HCT116 (cell line): ENCODE measurements around the gene CXXC5. TPM values are rescaled to one million over a fixed set of nuclear protein-coding genes. Genes with fewer than 3 reads are reported as not detected.

ENCODE experiments used
- ATAC-seq: fragments of 200-7000 bp; cut with Tn5 transposase; 2 replicates; pipeline ENCODE4 v1.9.1; 2020; ENCODE audit warnings: mild to moderate bottlenecking, moderate library complexity
- BruUV-seq: library from RNA; stranded (reverse); fragments of 400-500 nt; replicated peaks from 2 replicates; lab custom pipeline; 2021; lab: Mats Ljungman, UMichigan
- CTCF ChIA-PET: fragments of 300-600 bp; sonication (Branson Sonifier 250); formaldehyde crosslinking; loops from one replicate; lab custom pipeline; 2021; ENCODE audit warnings: antibody characterized with exemption; lab: Charles Lee
- POLR2A ChIA-PET: fragments of 300-600, 350-600 bp; sonication (Branson Sonifier 250); formaldehyde crosslinking; loops from one replicate; lab custom pipeline; 2021; ENCODE audit warnings: antibody characterized with exemption; lab: Charles Lee
- RAD21 ChIA-PET, 2 experiments: fragments of 300-600 bp; sonication (Branson Sonifier 250); formaldehyde crosslinking; loops; one replicate each; lab custom pipeline; 2023; ENCODE audit warnings: low total read pairs in 2 of 2; ENCODE audit not compliant: uncharacterized antibody in 2 of 2, unreplicated experiment in 2 of 2, low non-redundant PET in 1 of 2; lab: Charles Lee
- DNase-seq: peaks from one replicate; pipeline ENCODE4 v3.0.0-alpha.2; 2010; ENCODE audit warnings: low read depth, low spot score
- H2AFZ ChIP-seq: fragments of 200-600 bp; shearing (Covaris generic), sonication (generic); 2 replicates; pipeline ENCODE4 v1.6.1; 2017; ENCODE audit warnings: low read depth, mixed run types, mixed read lengths, antibody characterized with exemption, low read length; ENCODE audit not compliant: poor library complexity, severe bottlenecking
- H3K27ac ChIP-seq: 2 replicates; pipeline ENCODE4 v1.5.1; 2012; ENCODE audit warnings: low read depth, low read length
- H3K27me3 ChIP-seq: fragments of 200-600 bp; sonication (generic); 2 replicates; pipeline ENCODE4 v1.6.1; 2016; ENCODE audit warnings: mixed run types, low read length, mixed read lengths; ENCODE audit not compliant: insufficient read depth
- H3K36me3 ChIP-seq, 2 experiments: fragments of 200-500 bp in 1 of 2; fragments of 200-600 bp in 1 of 2; sonication (Bioruptor generic) in 1 of 2; sonication (generic) in 1 of 2; 2 replicates each; pipeline versions ENCODE4 v1.5.1 to v1.6.1; 2014 to 2016; ENCODE audit warnings: low read length in 2 of 2, inconsistent platforms in 1 of 2, mixed read lengths in 1 of 2, mixed run types in 1 of 2; ENCODE audit not compliant: insufficient read depth in 2 of 2, control insufficient read depth in 1 of 2
- H3K4me1 ChIP-seq, 2 experiments: fragments of 200-600 bp in 1 of 2; sonication (generic) in 1 of 2; 2 replicates each; pipeline versions ENCODE4 v1.5.1 to v1.6.1; 2012 to 2017; ENCODE audit warnings: low read length in 2 of 2, inconsistent platforms in 1 of 2, mild to moderate bottlenecking in 1 of 2, mixed read lengths in 1 of 2, mixed run types in 1 of 2, moderate library complexity in 1 of 2; ENCODE audit not compliant: insufficient read depth in 2 of 2, control insufficient read depth in 1 of 2
- H3K4me2 ChIP-seq: fragments of 200-600 bp; sonication (generic); 2 replicates; pipeline ENCODE4 v1.6.1; 2017; ENCODE audit warnings: mixed run types, low read length, mixed read lengths
- H3K4me3 ChIP-seq, 2 experiments: fragments of 200-600 bp in 1 of 2; sonication (generic) in 1 of 2; replicated peaks in 1 of 2; 2 replicates each; pipeline ENCODE4 v1.5.1; 2011 to 2016; ENCODE audit warnings: low read length in 2 of 2, control low read depth in 1 of 2, low read depth in 1 of 2, mild to moderate bottlenecking in 1 of 2, mixed read lengths in 1 of 2, mixed run types in 1 of 2
- H3K79me2 ChIP-seq: fragments of 200-600 bp; sonication (generic); 2 replicates; pipeline ENCODE4 v1.6.1; 2017; ENCODE audit warnings: mild to moderate bottlenecking, mixed run types, low read length, moderate library complexity, mixed read lengths; ENCODE audit not compliant: insufficient read depth
- H3K9ac ChIP-seq: fragments of 200-600 bp; sonication (generic); 2 replicates; pipeline ENCODE4 v1.6.1; 2016; ENCODE audit warnings: low read length, mixed read lengths
- H3K9me2 ChIP-seq: fragments of 200-600 bp; sonication (generic), shearing (Covaris generic); 2 replicates; pipeline ENCODE4 v1.6.1; 2017; ENCODE audit warnings: mixed run types, mild to moderate bottlenecking, moderate library complexity; ENCODE audit not compliant: insufficient read depth
- H3K9me3 ChIP-seq, 2 experiments: fragments of 200-500 bp in 1 of 2; fragments of 200-600 bp in 1 of 2; sonication (Bioruptor generic) in 1 of 2; sonication (generic) in 1 of 2; 2 replicates each; pipeline ENCODE4 v1.6.1; 2014 to 2017; ENCODE audit warnings: low read length in 2 of 2, mixed read lengths in 2 of 2, inconsistent platforms in 1 of 2, low read depth in 1 of 2, mild to moderate bottlenecking in 1 of 2, mixed run types in 1 of 2, moderate library complexity in 1 of 2; ENCODE audit not compliant: control insufficient read depth in 1 of 2, insufficient read depth in 1 of 2
- H4K20me1 ChIP-seq: fragments of 200-600 bp; sonication (generic), shearing (Covaris generic); 2 replicates; pipeline ENCODE4 v1.6.1; 2017; ENCODE audit warnings: mixed run types, mild to moderate bottlenecking, moderate library complexity; ENCODE audit not compliant: insufficient read depth
- CEBPB ChIP-seq: IDR thresholded peaks from 2 replicates; pipeline ENCODE4 v1.6.1; 2012; ENCODE audit warnings: low read depth
- EGR1 ChIP-seq: IDR thresholded peaks from 2 replicates; pipeline ENCODE4 v1.6.1; 2012; ENCODE audit warnings: low read depth
- EZH2phosphoT487 ChIP-seq: fragments of 200-600 bp; IDR thresholded peaks from 2 replicates; pipeline ENCODE4 v1.6.1; 2018; ENCODE audit warnings: antibody characterized with exemption, borderline replicate concordance
- JUND ChIP-seq: IDR thresholded peaks from 2 replicates; pipeline ENCODE4 v1.6.1; 2012
- POLR2A ChIP-seq: IDR thresholded peaks from 2 replicates; pipeline ENCODE4 v1.7.0; 2011; ENCODE audit warnings: borderline replicate concordance; ENCODE audit not compliant: insufficient read depth, insufficient read length; ENCODE audit errors: extremely low read depth
- RAD21 ChIP-seq: IDR thresholded peaks from 2 replicates; pipeline ENCODE4 v1.6.1; 2012; ENCODE audit warnings: low read depth, mild to moderate bottlenecking
- SIN3A ChIP-seq: IDR thresholded peaks from 2 replicates; pipeline ENCODE4 v1.6.1; 2012; ENCODE audit warnings: low read depth
- YY1 ChIP-seq: IDR thresholded peaks from 2 replicates; pipeline ENCODE4 v1.6.1; 2011; ENCODE audit warnings: low read length, low read depth, moderate library complexity, mild to moderate bottlenecking; ENCODE audit not compliant: insufficient replicate concordance; ENCODE audit errors: extremely low read depth
- ZNF274 ChIP-seq: fragments of 200-500 bp; sonication (Bioruptor generic); IDR thresholded peaks from 2 replicates; pipeline ENCODE4 v1.6.1; 2014; ENCODE audit warnings: mild to moderate bottlenecking, low read depth, low read length, inconsistent platforms
- intact Hi-C: fragments of 100-400 bp; cut with micrococcal nuclease; formaldehyde crosslinking; loops from 2 replicates; pipeline ENCODE4 v1.10.0; 2022
- total RNA-seq: library from RNA; stranded (reverse); gene quantifications from one replicate; pipeline ENCODE4 v1.2.1, GENCODE V29; 2021; ENCODE audit not compliant: unreplicated experiment
- TF ChIP-seq, protein P1 (sequence below), 3 experiments: fragments of 200-600 bp in 1 of 3; sonication (generic) in 1 of 3; IDR thresholded peaks in 2 of 3; conservative IDR thresholded peaks in 1 of 3; 2 replicates each; pipeline ENCODE4 v1.5.1; 2012 to 2017; ENCODE audit warnings: low read depth in 2 of 3, low read length in 2 of 3, antibody characterized with exemption in 1 of 3, borderline replicate concordance in 1 of 3, control low read depth in 1 of 3, mild to moderate bottlenecking in 1 of 3, mixed read lengths in 1 of 3, mixed run types in 1 of 3, moderate library complexity in 1 of 3; ENCODE audit not compliant: insufficient read depth in 1 of 3
- TF ChIP-seq, protein P2 (sequence below): IDR thresholded peaks from 2 replicates; pipeline ENCODE4 v1.6.1; 2011; ENCODE audit warnings: mild to moderate bottlenecking, low read length, moderate library complexity; ENCODE audit not compliant: insufficient replicate concordance; ENCODE audit errors: extremely low read depth
- TF ChIP-seq, protein P3 (sequence below): IDR thresholded peaks from 2 replicates; pipeline ENCODE4 v1.6.1; 2012
- TF ChIP-seq, protein P4 (sequence below): IDR thresholded peaks from 2 replicates; pipeline ENCODE4 v1.6.1; 2012; ENCODE audit warnings: low read depth

Gene CXXC5
- total RNA-seq, 1 experiment from 2014 or later = 43.1 TPM

DNA sequence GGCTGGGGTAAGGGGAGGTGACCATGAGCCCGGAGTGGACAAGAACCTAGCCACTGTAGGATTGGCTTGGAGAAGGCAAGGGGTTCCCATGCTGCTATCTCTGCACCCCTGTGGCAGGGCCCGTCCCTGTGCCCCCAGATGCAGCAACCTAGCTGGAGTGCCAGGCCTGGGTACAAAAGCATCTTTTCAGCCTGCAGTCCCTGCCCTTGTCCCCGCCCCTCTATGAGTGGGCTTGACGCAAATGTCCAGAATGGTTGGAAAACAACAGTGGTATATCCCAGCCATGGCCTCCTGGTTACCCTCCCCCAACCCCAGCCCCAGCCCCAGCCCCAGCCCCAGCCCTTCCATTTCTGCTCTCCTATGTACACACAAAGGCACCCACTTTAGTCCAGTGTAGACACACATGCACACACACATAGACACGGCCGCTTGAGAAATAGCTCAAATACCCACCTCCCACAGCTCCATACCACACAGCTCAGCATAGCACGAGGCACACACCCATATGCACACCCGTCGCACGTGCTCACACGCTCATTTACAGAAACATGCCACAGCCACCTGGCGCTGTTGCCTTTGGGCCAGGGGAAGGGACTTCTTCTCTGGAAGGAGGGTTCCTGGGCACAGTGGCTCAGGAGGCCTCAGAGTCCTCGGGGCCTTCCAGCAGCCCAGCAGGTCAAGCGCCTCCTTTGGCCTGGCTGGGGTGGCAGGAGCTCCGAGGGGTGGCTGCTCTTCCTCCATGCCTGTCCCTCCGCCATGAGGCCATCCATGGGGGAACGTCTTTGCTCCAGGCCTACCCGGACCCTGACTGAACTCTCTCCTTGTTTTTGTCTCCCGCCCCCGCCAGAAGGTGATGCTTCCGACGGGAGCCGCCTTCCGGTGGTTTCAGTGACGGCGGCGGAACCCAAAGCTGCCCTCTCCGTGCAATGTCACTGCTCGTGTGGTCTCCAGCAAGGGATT is 34.1 kb downstream of the CXXC5 start:
- RAD21 ChIA-PET = no interaction called here
- intact Hi-C loops = no loop called here
- Histone ChIP-seq H3K4me1 (peaks cover 30 to 45% of the 10 kb centered on the region in 2 experiments), H2AFZ (no peak overlapping the region), H3K27ac (no peak overlapping the region), H3K4me2 (no peak overlapping the region), H3K79me2 (peaks cover 7% of the 10 kb centered on the region), H3K4me3 (no peak overlapping the region), H3K36me3 (peaks cover 0 to 6% of the 10 kb centered on the region in 2 experiments; a peak in 2 of 4 replicates), H3K9me3 (no peaks in the 10 kb centered on the region), H4K20me1 (no peaks in the 10 kb centered on the region), H3K9ac (no peak overlapping the region), H3K9me2 (no peaks in the 10 kb centered on the region), H3K27me3 (no peaks in the 10 kb centered on the region)
- DNase-seq (no peak), ATAC-seq (no peak)
- TF ChIP-seq YY1 (no peak), CEBPB (no peak), POLR2A (no peak), RAD21 (no peak), EZH2phosphoT487 (no peak), JUND (no peak), EGR1 (no peak), SIN3A (no peak), ZNF274 (no peak)
- TF ChIP-seq, protein P1, sequence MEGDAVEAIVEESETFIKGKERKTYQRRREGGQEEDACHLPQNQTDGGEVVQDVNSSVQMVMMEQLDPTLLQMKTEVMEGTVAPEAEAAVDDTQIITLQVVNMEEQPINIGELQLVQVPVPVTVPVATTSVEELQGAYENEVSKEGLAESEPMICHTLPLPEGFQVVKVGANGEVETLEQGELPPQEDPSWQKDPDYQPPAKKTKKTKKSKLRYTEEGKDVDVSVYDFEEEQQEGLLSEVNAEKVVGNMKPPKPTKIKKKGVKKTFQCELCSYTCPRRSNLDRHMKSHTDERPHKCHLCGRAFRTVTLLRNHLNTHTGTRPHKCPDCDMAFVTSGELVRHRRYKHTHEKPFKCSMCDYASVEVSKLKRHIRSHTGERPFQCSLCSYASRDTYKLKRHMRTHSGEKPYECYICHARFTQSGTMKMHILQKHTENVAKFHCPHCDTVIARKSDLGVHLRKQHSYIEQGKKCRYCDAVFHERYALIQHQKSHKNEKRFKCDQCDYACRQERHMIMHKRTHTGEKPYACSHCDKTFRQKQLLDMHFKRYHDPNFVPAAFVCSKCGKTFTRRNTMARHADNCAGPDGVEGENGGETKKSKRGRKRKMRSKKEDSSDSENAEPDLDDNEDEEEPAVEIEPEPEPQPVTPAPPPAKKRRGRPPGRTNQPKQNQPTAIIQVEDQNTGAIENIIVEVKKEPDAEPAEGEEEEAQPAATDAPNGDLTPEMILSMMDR (IDR thresholded peaks at IDR 0.05 in 2 of 3, conservative IDR thresholded peaks at IDR 0.05 in 1 of 3; ENCODE audit: borderline replicate concordance in 1 of 3, insufficient read depth in 1 of 3, low read depth in 2 of 3, low read length in 2 of 3) = no peak
- TF ChIP-seq, protein P2, sequence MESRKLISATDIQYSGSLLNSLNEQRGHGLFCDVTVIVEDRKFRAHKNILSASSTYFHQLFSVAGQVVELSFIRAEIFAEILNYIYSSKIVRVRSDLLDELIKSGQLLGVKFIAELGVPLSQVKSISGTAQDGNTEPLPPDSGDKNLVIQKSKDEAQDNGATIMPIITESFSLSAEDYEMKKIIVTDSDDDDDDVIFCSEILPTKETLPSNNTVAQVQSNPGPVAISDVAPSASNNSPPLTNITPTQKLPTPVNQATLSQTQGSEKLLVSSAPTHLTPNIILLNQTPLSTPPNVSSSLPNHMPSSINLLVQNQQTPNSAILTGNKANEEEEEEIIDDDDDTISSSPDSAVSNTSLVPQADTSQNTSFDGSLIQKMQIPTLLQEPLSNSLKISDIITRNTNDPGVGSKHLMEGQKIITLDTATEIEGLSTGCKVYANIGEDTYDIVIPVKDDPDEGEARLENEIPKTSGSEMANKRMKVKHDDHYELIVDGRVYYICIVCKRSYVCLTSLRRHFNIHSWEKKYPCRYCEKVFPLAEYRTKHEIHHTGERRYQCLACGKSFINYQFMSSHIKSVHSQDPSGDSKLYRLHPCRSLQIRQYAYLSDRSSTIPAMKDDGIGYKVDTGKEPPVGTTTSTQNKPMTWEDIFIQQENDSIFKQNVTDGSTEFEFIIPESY = no peak
- TF ChIP-seq, protein P3, sequence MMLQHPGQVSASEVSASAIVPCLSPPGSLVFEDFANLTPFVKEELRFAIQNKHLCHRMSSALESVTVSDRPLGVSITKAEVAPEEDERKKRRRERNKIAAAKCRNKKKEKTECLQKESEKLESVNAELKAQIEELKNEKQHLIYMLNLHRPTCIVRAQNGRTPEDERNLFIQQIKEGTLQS = no peak
- TF ChIP-seq, protein P4, sequence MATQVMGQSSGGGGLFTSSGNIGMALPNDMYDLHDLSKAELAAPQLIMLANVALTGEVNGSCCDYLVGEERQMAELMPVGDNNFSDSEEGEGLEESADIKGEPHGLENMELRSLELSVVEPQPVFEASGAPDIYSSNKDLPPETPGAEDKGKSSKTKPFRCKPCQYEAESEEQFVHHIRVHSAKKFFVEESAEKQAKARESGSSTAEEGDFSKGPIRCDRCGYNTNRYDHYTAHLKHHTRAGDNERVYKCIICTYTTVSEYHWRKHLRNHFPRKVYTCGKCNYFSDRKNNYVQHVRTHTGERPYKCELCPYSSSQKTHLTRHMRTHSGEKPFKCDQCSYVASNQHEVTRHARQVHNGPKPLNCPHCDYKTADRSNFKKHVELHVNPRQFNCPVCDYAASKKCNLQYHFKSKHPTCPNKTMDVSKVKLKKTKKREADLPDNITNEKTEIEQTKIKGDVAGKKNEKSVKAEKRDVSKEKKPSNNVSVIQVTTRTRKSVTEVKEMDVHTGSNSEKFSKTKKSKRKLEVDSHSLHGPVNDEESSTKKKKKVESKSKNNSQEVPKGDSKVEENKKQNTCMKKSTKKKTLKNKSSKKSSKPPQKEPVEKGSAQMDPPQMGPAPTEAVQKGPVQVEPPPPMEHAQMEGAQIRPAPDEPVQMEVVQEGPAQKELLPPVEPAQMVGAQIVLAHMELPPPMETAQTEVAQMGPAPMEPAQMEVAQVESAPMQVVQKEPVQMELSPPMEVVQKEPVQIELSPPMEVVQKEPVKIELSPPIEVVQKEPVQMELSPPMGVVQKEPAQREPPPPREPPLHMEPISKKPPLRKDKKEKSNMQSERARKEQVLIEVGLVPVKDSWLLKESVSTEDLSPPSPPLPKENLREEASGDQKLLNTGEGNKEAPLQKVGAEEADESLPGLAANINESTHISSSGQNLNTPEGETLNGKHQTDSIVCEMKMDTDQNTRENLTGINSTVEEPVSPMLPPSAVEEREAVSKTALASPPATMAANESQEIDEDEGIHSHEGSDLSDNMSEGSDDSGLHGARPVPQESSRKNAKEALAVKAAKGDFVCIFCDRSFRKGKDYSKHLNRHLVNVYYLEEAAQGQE = no peak
- BruUV-seq = no TSS peak
- POLR2A ChIA-PET = no interaction called here
- CTCF ChIA-PET = no interaction called here
